B cell (primary cell): ENCODE measurements around the gene EDC4. TPM values are rescaled to one million over a fixed set of nuclear protein-coding genes. Genes with fewer than 3 reads are reported as not detected.

ENCODE experiments used
- ATAC-seq: fragments of 200-7000 bp; cut with Tn5 transposase; one replicate; pipeline ENCODE4 v1.10.0; 2021; ENCODE audit warnings: low read depth, mild to moderate bottlenecking, moderate number of reproducible peaks, moderate library complexity
- CTCF ChIA-PET: fragments of 350-600 bp; sonication (Branson Sonifier 250); formaldehyde crosslinking; loops from one replicate; lab custom pipeline; 2021; ENCODE audit warnings: antibody characterized with exemption, inconsistent platforms; lab: Charles Lee
- POLR2A ChIA-PET: fragments of 350-600 bp; sonication (Branson Sonifier 250); formaldehyde crosslinking; loops from one replicate; lab custom pipeline; 2021; ENCODE audit warnings: antibody characterized with exemption; lab: Charles Lee
- DNase-seq: peaks from one replicate; pipeline ENCODE4 v3.0.0; 2013
- H2AFZ ChIP-seq: 2 replicates; pipeline ENCODE4 v1.6.1; 2012; ENCODE audit warnings: mild to moderate bottlenecking, low read depth, low read length; ENCODE audit not compliant: insufficient read depth, poor library complexity, severe bottlenecking
- H3K27ac ChIP-seq, 2 donors: 1 replicate in 1 of 2; 2 replicates in 1 of 2; pipeline ENCODE4 v1.5.1; 2012 to 2013; ENCODE audit warnings: low read length in 2 of 2, mild to moderate bottlenecking in 2 of 2, moderate library complexity in 1 of 2
- H3K27me3 ChIP-seq, 4 experiments: fragments of 200-600 bp in 1 of 4; sonication (generic) in 1 of 4; replicated peaks in 1 of 4; 1 replicate in 2 of 4; 2 replicates in 2 of 4; pipeline versions ENCODE4 v1.6.1 to v1.7.0; 2013 to 2016; ENCODE audit warnings: low read length in 3 of 4, mild to moderate bottlenecking in 2 of 4, mixed read lengths in 1 of 4, moderate library complexity in 1 of 4; ENCODE audit not compliant: insufficient read depth in 4 of 4, control insufficient read depth in 3 of 4; ENCODE audit errors: control extremely low read depth in 1 of 4
- H3K36me3 ChIP-seq, 2 experiments: replicated peaks in 1 of 2; 1 replicate in 1 of 2; 2 replicates in 1 of 2; pipeline versions ENCODE4 v1.6.1 to v1.7.1; 2013; ENCODE audit warnings: low read length in 1 of 2; ENCODE audit not compliant: insufficient read depth in 2 of 2, control insufficient read depth in 1 of 2; ENCODE audit errors: control extremely low read depth in 1 of 2, extremely low read depth in 1 of 2
- H3K4me1 ChIP-seq, 2 donors: fragments of 200-600 bp in 1 of 2; sonication (generic) in 1 of 2; 1 replicate in 1 of 2; 2 replicates in 1 of 2; pipeline versions ENCODE4 v1.5.1 to v1.6.1; 2013 to 2017; ENCODE audit warnings: low read length in 2 of 2; ENCODE audit not compliant: control insufficient read depth in 2 of 2, insufficient read depth in 2 of 2
- H3K4me2 ChIP-seq: replicated peaks from 2 replicates; pipeline ENCODE3; 2012; ENCODE audit warnings: mild to moderate bottlenecking, low read depth, low read length; ENCODE audit not compliant: poor library complexity, severe bottlenecking
- H3K4me3 ChIP-seq, 5 experiments: fragments of 200-600 bp in 1 of 5; sonication (generic) in 1 of 5; 1 replicate in 3 of 5; 2 replicates in 2 of 5; pipeline versions ENCODE4 v1.5.1 to v1.7.0; 2011 to 2016; ENCODE audit warnings: low read length in 4 of 5, mild to moderate bottlenecking in 4 of 5, low read depth in 2 of 5, control low read depth in 1 of 5, moderate library complexity in 1 of 5; ENCODE audit not compliant: insufficient read depth in 1 of 5; ENCODE audit errors: control extremely low read depth in 1 of 5, extremely low read depth in 1 of 5
- H3K79me2 ChIP-seq: fragments of 200-600 bp; sonication (generic); one replicate; pipeline ENCODE4 v1.6.0; 2016; ENCODE audit warnings: low read length; ENCODE audit not compliant: control insufficient read depth, insufficient read depth
- H3K9ac ChIP-seq: fragments of 200-600 bp; sonication (generic); 2 replicates; pipeline ENCODE4 v1.6.1; 2017; ENCODE audit warnings: mild to moderate bottlenecking, low read length, moderate library complexity
- H3K9me3 ChIP-seq, 3 donors: one replicate each; pipeline versions ENCODE4 v1.6.1 to v1.7.1; 2013; ENCODE audit warnings: low read length in 2 of 3; ENCODE audit not compliant: control insufficient read depth in 2 of 3, insufficient read depth in 1 of 3; ENCODE audit errors: control extremely low read depth in 1 of 3
- H4K20me1 ChIP-seq: 2 replicates; pipeline ENCODE4 v1.6.0; 2012; ENCODE audit warnings: mild to moderate bottlenecking, low read length; ENCODE audit not compliant: insufficient read depth, control insufficient read depth, poor library complexity, severe bottlenecking
- H3K27ac Mint-ChIP-seq: one replicate; pipeline ENCODE4 v1.8.0; 2021; ENCODE audit warnings: mixed read lengths
- H3K27me3 Mint-ChIP-seq: one replicate; pipeline ENCODE4 v1.8.0; 2021; ENCODE audit warnings: mixed read lengths
- H3K4me1 Mint-ChIP-seq: one replicate; pipeline ENCODE4 v1.8.0; 2021; ENCODE audit warnings: mixed read lengths
- H3K4me3 Mint-ChIP-seq: one replicate; pipeline ENCODE4 v1.8.0; 2021; ENCODE audit warnings: mixed read lengths
- H3K9me3 Mint-ChIP-seq: one replicate; pipeline ENCODE4 v1.8.0; 2022; ENCODE audit warnings: mixed read lengths; ENCODE audit not compliant: insufficient read depth
- EZH2 ChIP-seq: IDR thresholded peaks from 2 replicates; pipeline ENCODE4 v1.6.1; 2012; ENCODE audit warnings: borderline replicate concordance, low read depth, mild to moderate bottlenecking, moderate library complexity, low read length; ENCODE audit not compliant: insufficient read depth, poor library complexity, severe bottlenecking
- WGBS: methylation state at CpG from one replicate; pipeline ENCODE4 v1.1.5; 2013; ENCODE audit warnings: missing lambda C conversion rate; ENCODE audit not compliant: insufficient coverage; 5-methylcytosine and 5-hydroxymethylcytosine counted together
- intact Hi-C: fragments of 100-400 bp; cut with micrococcal nuclease; formaldehyde crosslinking; loops from one replicate; pipeline ENCODE4 v1.10.0; 2022
- polyA plus RNA-seq: library from polyadenylated mRNA; depleted of rRNA; stranded (reverse); fragments of >200 nt; gene quantifications from 2 replicates; pipeline ENCODE4 v1.2.3, GENCODE V29; 2012
- total RNA-seq, 2 donors: library from RNA; stranded (reverse); fragments of 120-200 nt in 1 of 2; gene quantifications; 1 replicate in 1 of 2; 2 replicates in 1 of 2; pipeline versions ENCODE4 v1.2.3 to v1.2.4, GENCODE V29; 2013 to 2022
- TF ChIP-seq, protein P1 (sequence below): fragments of 200-600 bp; IDR thresholded peaks from one replicate; pipeline ENCODE4 v1.8.0; 2022; ENCODE audit warnings: antibody characterized with exemption, mild to moderate bottlenecking

The EDC4 gene
- total and polyA plus RNA-seq, 2 donors (not counting 1 experiment from before 2014, with no cell fraction given) = 84.5 to 95.1 TPM

DNA sequence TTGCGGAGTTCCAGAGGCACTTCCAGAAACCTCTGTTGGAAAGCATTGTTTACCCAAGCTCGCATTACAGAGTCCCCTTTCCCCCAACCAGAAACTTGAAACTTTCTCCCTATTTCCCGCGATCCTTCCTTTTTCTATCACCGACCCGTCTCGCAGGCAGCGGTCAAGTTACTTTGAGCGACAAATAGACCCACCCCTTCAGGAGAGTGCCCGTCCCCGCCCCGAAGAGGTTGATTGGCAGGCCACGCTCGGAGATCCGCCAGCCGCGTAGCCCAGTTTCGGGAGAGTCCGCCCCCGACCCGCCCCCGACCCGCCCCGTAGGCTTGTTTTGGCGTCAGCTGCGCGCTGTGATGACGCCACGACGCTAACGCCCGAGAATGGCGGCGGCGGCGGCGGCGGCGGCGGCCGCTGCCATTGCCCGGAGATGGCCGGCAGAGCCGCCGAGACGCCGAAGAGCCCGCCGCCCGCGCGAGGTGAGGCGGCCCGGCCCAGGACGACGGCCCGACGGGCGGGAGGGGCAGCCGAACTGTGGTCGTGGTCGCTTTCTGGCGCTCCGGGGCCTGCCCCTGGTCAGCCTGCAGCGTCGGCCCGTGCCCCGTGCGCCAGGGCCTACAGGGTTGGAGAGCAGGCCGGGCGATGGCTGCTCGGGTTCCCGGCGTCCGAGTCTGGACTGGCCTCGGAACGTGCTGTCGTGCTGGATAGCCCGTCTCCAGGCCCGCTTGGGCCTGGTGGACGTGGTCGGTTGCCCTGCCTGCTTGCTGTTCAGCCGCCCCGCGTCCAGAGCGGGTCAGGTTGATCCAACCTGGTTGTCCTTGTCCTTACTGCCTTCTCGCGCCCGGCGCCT, 20.3 kb downstream of the EDC4 start, which contains the start of gene PSKH1:
Gene PSKH1 (plus strand): TSS at position 356 of the 844 bp plus-strand sequence. CDS start 15,496 bp downstream, outside the sequence.
- under 1% methylated on average over 89 of the region's 90 CpGs for WGBS

More for the DNA sequence above, 20.3 kb downstream of the EDC4 start, which contains the start of gene PSKH1:
- peak within 1 kb of the TSS; percentile 91 for H3K9ac ChIP-seq
- H4K20me1 ChIP-seq = peaks cover 21% of the 10 kb centered on the region
- TF ChIP-seq EZH2 = no peak
- TF ChIP-seq, protein P1, sequence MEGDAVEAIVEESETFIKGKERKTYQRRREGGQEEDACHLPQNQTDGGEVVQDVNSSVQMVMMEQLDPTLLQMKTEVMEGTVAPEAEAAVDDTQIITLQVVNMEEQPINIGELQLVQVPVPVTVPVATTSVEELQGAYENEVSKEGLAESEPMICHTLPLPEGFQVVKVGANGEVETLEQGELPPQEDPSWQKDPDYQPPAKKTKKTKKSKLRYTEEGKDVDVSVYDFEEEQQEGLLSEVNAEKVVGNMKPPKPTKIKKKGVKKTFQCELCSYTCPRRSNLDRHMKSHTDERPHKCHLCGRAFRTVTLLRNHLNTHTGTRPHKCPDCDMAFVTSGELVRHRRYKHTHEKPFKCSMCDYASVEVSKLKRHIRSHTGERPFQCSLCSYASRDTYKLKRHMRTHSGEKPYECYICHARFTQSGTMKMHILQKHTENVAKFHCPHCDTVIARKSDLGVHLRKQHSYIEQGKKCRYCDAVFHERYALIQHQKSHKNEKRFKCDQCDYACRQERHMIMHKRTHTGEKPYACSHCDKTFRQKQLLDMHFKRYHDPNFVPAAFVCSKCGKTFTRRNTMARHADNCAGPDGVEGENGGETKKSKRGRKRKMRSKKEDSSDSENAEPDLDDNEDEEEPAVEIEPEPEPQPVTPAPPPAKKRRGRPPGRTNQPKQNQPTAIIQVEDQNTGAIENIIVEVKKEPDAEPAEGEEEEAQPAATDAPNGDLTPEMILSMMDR = no peak
- DNase-seq (peak; percentile 95), ATAC-seq (peak; percentile 99)
- H3K9me3 ChIP-seq = no peaks in the 10 kb centered on the region
- H3K4me3 ChIP-seq = peak within 1 kb of the TSS; percentile 61 to 92 (median 76)
- H3K36me3 ChIP-seq = no peaks in the 10 kb centered on the region
- H3K4me1 ChIP-seq = peaks cover 16 to 18% of the 10 kb centered on the region in 2 donors
- Mint-ChIP-seq H3K4me3 (peak within 1 kb of the TSS; percentile 90), H3K4me1 (peaks cover 31% of the 10 kb centered on the region), H3K27me3 (no peaks in the 10 kb centered on the region), H3K9me3 (no peaks in the 10 kb centered on the region), H3K27ac (peak within 1 kb of the TSS; percentile 85)
- H2AFZ ChIP-seq = peak within 1 kb of the TSS; percentile 72
- intact Hi-C loops = loop anchor here (1.0 to 5.0 kb wide), 7 partner anchors 21 to 191 kb away; partner anchors contain the start of genes CENPT, DDX28, DUS2 and NUTF2
- H3K4me2 ChIP-seq = peak within 1 kb of the TSS; percentile 92
- no peaks in the 10 kb centered on the region for H3K27me3 ChIP-seq
- POLR2A ChIA-PET = interaction anchor here (0.5 to 2.2 kb wide), 4 partner anchors 33 to 307 kb away, joined by 3 to 19 read pairs (median 4); partner anchors contain the start of gene PSMB10
- CTCF ChIA-PET = interaction anchor here (0.6 to 3.0 kb wide), 10 partner anchors 9 to 956 kb away, joined by 3 to 23 read pairs (median 4); partner anchors contain the start of gene NRN1L
- H3K79me2 ChIP-seq = peaks cover 59% of the 10 kb centered on the region
- H3K27ac ChIP-seq = peak within 1 kb of the TSS; percentile 77 to 95
